ENCODE measurements around the gene EPRS1. TPM values are rescaled to one million over a fixed set of nuclear protein-coding genes. Genes with fewer than 3 reads are reported as not detected.

Gene EPRS1
- total and polyA plus RNA-seq, 8 donors = 32.7 to 131 (median 62.8) TPM

Other genes with a start within 250 kb of the EPRS1 start
- under 1 TPM in 3 of 6 donors, not detected in 3; 0.09 to 0.41 (median 0.16) TPM for gene SLC30A10, start 117.9 kb downstream of the EPRS1 start, total RNA-seq
- under 1 TPM; 0.09 to 0.11 TPM for gene SLC30A10, start 117.9 kb downstream of the EPRS1 start, polyA plus RNA-seq
- gene BPNT1, start 43.3 kb upstream of the EPRS1 start, total RNA-seq = 10 to 100 TPM in 1 of 6 donors, 1 to 10 TPM in 5; 4.2 to 11.5 (median 6.4) TPM
- 10 to 100 TPM in 1 of 2 donors, 1 to 10 TPM in 1; 4.6 to 12.4 TPM for gene BPNT1, start 43.3 kb upstream of the EPRS1 start, polyA plus RNA-seq
- gene IARS2, start 47.6 kb upstream of the EPRS1 start, total RNA-seq = 10 to 100 TPM; 19.6 to 30.5 (median 24.6) TPM
- gene IARS2, start 47.6 kb upstream of the EPRS1 start, polyA plus RNA-seq = 10 to 100 TPM in 1 of 2 donors, 1 to 10 TPM in 1; 7.6 to 17.6 TPM
- gene RAB3GAP2, start 225.9 kb upstream of the EPRS1 start, total RNA-seq = 10 to 100 TPM; 14.3 to 26.2 (median 16.0) TPM
- gene RAB3GAP2, start 225.9 kb upstream of the EPRS1 start, polyA plus RNA-seq = 1 to 10 TPM; 4.8 to 9.8 TPM